Mucosa of stomach (tissue), 1 donor: ENCODE data around the gene PPP1R12B.
"Not testable (repeated sequence)": the region's sequence is repeated elsewhere in the genome, so short reads cannot be mapped to it uniquely, and the experiment has no call there.

Experiments used
- H3K27me3 ChIP-seq: one replicate; pipeline ENCODE4 v1.7.0; 2013; ENCODE audit warnings: mild to moderate bottlenecking, low read length; ENCODE audit not compliant: control insufficient read depth, insufficient read depth
- H3K36me3 ChIP-seq: one replicate; pipeline ENCODE4 v1.7.0; 2013; ENCODE audit warnings: low read length; ENCODE audit not compliant: control insufficient read depth, insufficient read depth
- H3K4me1 ChIP-seq: one replicate; pipeline ENCODE4 v1.7.0; 2013; ENCODE audit warnings: mild to moderate bottlenecking, low read length; ENCODE audit not compliant: control insufficient read depth, insufficient read depth
- H3K4me3 ChIP-seq: one replicate; pipeline ENCODE4 v1.7.0; 2013; ENCODE audit warnings: low read length
- H3K9ac ChIP-seq: one replicate; pipeline ENCODE4 v1.7.0; 2013; ENCODE audit warnings: mild to moderate bottlenecking, low read length, moderate library complexity
- H3K9me3 ChIP-seq: one replicate; pipeline ENCODE4 v1.7.0; 2013; ENCODE audit warnings: mild to moderate bottlenecking, low read length, moderate library complexity; ENCODE audit not compliant: control insufficient read depth
- donor health status: Pancreatic carcinoma.

PPP1R12B gene

GRCh38 chr1:202590126-202590525, 241.6 kb downstream of the PPP1R12B start:
- Histone ChIP-seq H3K36me3 (no peaks in the 10 kb centered on the region), H3K9ac (no peak overlapping the region), H3K9me3 (no peaks in the 10 kb centered on the region), H3K27me3 (no peaks in the 10 kb centered on the region), H3K4me3 (no peak overlapping the region), H3K4me1 (peaks cover 8% of the 10 kb centered on the region)

- Histone ChIP-seq H3K9me3 (no peaks in the 10 kb centered on the region), H3K4me3 (no peak overlapping the region), H3K27me3 (no peaks in the 10 kb centered on the region), H3K36me3 (no peaks in the 10 kb centered on the region), H3K4me1 (peaks cover 8% of the 10 kb centered on the region), H3K9ac (no peak overlapping the region)
Observed at GRCh38 chr1:202590975-202591411, 242.5 kb downstream of the PPP1R12B start.

GRCh38 chr1:202591515-202591914, 243.0 kb downstream of the PPP1R12B start:
- no peak overlapping the region for H3K9ac ChIP-seq
- peaks cover 2% of the 10 kb centered on the region for H3K4me1 ChIP-seq
- no peaks in the 10 kb centered on the region for H3K36me3 ChIP-seq
- no peak overlapping the region for H3K4me3 ChIP-seq
- no peaks in the 10 kb centered on the region for H3K27me3 ChIP-seq
- no peaks in the 10 kb centered on the region for H3K9me3 ChIP-seq

GRCh38 chr1:202592146-202592545, 243.6 kb downstream of the PPP1R12B start:
- no peak overlapping the region for H3K9ac ChIP-seq
- no peaks in the 10 kb centered on the region for H3K36me3 ChIP-seq
- no peaks in the 10 kb centered on the region for H3K27me3 ChIP-seq
- no peaks in the 10 kb centered on the region for H3K4me1 ChIP-seq
- no peak overlapping the region for H3K4me3 ChIP-seq
- H3K9me3 ChIP-seq: no peaks in the 10 kb centered on the region

- no peaks in the 10 kb centered on the region for H3K36me3 ChIP-seq
- no peak overlapping the region for H3K9ac ChIP-seq
- H3K4me3 ChIP-seq: no peak overlapping the region
- H3K4me1 ChIP-seq: no peaks in the 10 kb centered on the region
- H3K27me3 ChIP-seq: no peaks in the 10 kb centered on the region
- no peaks in the 10 kb centered on the region for H3K9me3 ChIP-seq
Observed at GRCh38 chr1:202593845-202594244, 245.3 kb downstream of the PPP1R12B start.

GRCh38 chr1:202596638-202597037, 248.1 kb downstream of the PPP1R12B start:
- H3K9ac ChIP-seq: no peak overlapping the region
- H3K4me3 ChIP-seq: no peak overlapping the region
- no peaks in the 10 kb centered on the region for H3K27me3 ChIP-seq
- no peaks in the 10 kb centered on the region for H3K36me3 ChIP-seq
- no peaks in the 10 kb centered on the region for H3K4me1 ChIP-seq
- no peaks in the 10 kb centered on the region for H3K9me3 ChIP-seq

GRCh38 chr1:202597090-202597761, 248.7 kb downstream of the PPP1R12B start:
- Histone ChIP-seq H3K27me3 (no peaks in the 10 kb centered on the region), H3K9ac (no peak overlapping the region), H3K9me3 (no peaks in the 10 kb centered on the region), H3K36me3 (no peaks in the 10 kb centered on the region), H3K4me3 (no peak overlapping the region), H3K4me1 (no peaks in the 10 kb centered on the region)

- Histone ChIP-seq H3K36me3 (no peaks in the 10 kb centered on the region), H3K4me1 (no peaks in the 10 kb centered on the region), H3K4me3 (no peak overlapping the region), H3K9ac (no peak overlapping the region), H3K9me3 (no peaks in the 10 kb centered on the region), H3K27me3 (no peaks in the 10 kb centered on the region)
Observed at GRCh38 chr1:202599669-202600431, 251.4 kb downstream of the PPP1R12B start.

- Histone ChIP-seq H3K9me3 (no peaks in the 10 kb centered on the region), H3K4me1 (no peaks in the 10 kb centered on the region), H3K27me3 (no peaks in the 10 kb centered on the region), H3K9ac (no peak overlapping the region), H3K36me3 (no peaks in the 10 kb centered on the region), H3K4me3 (no peak overlapping the region)
Observed at GRCh38 chr1:202600432-202601041, 252.0 kb downstream of the PPP1R12B start.

- no peaks in the 10 kb centered on the region for H3K4me1 ChIP-seq
- H3K27me3 ChIP-seq: no peaks in the 10 kb centered on the region
- no peaks in the 10 kb centered on the region for H3K36me3 ChIP-seq
- no peak overlapping the region for H3K4me3 ChIP-seq
- no peaks in the 10 kb centered on the region for H3K9me3 ChIP-seq
- H3K9ac ChIP-seq: no peak overlapping the region
Observed at GRCh38 chr1:202603435-202603834, 254.9 kb downstream of the PPP1R12B start.

- Histone ChIP-seq H3K4me3 (no peak overlapping the region), H3K4me1 (no peaks in the 10 kb centered on the region), H3K9me3 (no peaks in the 10 kb centered on the region), H3K36me3 (no peaks in the 10 kb centered on the region), H3K9ac (no peak overlapping the region), H3K27me3 (no peaks in the 10 kb centered on the region)
Observed at GRCh38 chr1:202605515-202605914, 257.0 kb downstream of the PPP1R12B start.

GRCh38 chr1:202612036-202612435, 263.5 kb downstream of the PPP1R12B start:
- H3K9me3 ChIP-seq, H3K4me3 ChIP-seq, H3K36me3 ChIP-seq, H3K4me1 ChIP-seq, H3K27me3 ChIP-seq, H3K9ac ChIP-seq: not testable (repeated sequence)
